ENCODE data around the gene TMEM120B. TPM values are rescaled to one million over a fixed set of nuclear protein-coding genes. Genes with fewer than 3 reads are reported as not detected.

The TMEM120B gene
- total and polyA plus RNA-seq, 2 experiments from 2014 or later: 5.5 to 9.5 TPM

DNA sequence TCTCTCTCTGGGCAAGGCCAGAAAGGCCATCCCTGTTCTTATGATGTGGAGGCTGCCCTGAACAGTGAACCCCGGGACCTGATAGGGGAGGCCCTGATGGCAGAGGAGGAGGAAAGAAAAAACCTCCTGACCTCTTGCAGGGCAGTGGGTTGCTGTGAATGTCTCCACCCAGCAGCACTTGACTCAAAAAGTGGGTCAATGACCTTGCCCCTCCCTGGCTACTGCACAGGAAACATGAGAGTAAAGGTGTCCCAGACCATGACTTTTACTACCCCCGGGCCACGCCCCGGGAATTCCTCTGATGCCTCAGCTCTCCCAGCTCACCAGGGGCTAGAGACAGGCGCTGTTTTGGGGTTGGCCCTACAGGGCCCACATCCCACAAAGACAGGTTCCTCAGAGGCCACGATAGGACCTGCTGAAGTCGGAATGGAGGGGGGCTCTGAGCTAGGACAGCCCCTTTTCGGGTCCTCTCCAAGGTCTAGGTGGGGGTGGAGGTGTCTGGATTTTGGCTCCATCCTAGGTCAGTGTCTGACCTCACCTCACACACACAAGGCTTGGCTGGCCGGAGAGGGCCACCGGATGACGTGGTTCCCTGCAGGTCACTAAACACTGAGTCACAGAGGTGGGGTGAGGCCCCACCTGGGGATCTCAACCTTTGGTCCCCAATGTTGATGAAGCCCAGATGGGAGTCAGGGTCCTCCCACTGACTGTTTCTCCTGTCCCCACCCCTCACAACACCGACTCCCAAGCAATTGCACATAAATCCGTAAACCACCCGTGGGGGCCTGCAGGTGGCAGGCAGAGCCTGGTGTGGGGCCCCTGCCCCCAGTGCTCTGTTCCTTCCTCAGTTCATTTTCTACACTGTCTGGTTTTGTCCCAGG, 79.4 kb downstream of the TMEM120B start:
- H3K27ac ChIP-seq: peak overlapping the region; percentile 99
- peak; percentile 76 for DNase-seq (ENCODE audit: low spot score)
- H3K9me2 ChIP-seq (replicated peaks; ENCODE audit: insufficient read depth): no peaks in the 10 kb centered on the region
- H4K20me1 ChIP-seq (ENCODE audit: insufficient read depth, poor library complexity, severe bottlenecking): peaks cover 9% of the 10 kb centered on the region
- peak overlapping the region; percentile 96 for H3K4me2 ChIP-seq
- H3K4me3 ChIP-seq: peak overlapping the region; percentile 72
- no peaks in the 10 kb centered on the region for H3K36me3 ChIP-seq (replicated peaks; ENCODE audit: insufficient read depth, low read depth)
- 61% methylated on average over 14 of the region's 14 CpGs for WGBS (ENCODE audit: low lambda C conversion rate, missing lambda C conversion rate)
- no peak overlapping the region for H2AFZ ChIP-seq
- H3K79me2 ChIP-seq: peaks cover 58% of the 10 kb centered on the region
- no peaks in the 10 kb centered on the region for H3K27me3 ChIP-seq
- TF ChIP-seq CTCF (IDR thresholded peaks at IDR 0.05; ENCODE audit: poor library complexity) (no peak), EZH2 (IDR thresholded peaks at IDR 0.05; ENCODE audit: borderline replicate concordance) (no peak), EZH2phosphoT487 (IDR thresholded peaks at IDR 0.05; ENCODE audit: low read depth, severe bottlenecking, unreplicated experiment) (no peak)
- no peaks in the 10 kb centered on the region for H3K9me3 ChIP-seq (ENCODE audit: low read depth)
- H3K4me1 ChIP-seq (ENCODE audit: insufficient read depth): peaks cover 25% of the 10 kb centered on the region

DNA sequence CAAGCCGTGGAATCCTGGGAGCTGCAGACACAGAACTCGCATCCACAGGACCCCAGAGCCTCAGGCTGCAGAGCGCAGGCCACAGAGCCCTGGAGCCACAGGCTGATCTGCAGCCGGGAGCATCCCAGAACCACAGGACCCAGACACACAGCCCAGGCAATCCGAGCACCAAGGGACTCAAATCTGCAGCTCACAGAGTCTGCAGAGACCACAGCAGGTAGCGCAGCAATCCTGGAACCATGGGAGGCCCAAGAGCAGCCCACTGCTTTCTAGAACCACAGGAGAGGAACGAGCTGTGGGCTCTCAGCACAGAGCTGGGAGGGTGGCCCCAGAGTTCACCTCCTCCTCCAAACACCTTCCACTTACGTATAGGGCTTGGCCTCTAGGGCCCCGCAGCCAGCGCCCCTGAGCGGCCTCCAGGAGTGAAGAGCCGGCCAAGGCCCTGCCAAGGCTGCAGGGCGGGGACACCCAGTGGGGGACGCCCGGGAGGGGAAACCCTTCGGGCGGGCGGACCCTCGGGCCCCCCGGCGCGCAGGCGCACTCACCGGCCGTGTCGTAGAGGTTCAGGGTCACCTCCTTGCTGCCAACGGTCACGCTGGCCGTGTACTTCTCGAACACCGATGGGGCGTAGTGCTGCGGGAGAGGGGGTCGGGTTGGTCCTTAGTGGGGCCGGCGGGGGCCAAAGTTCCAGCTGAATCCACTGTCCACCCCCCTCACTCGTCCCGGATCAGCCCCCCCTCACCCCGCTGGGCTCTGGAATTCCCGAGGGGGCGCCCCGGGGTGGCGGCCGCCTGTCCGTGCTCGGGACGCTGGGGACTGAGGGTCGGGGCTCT, 80.3 kb downstream of the TMEM120B start:
- Histone ChIP-seq H3K9me2 (replicated peaks; ENCODE audit: insufficient read depth) (no peaks in the 10 kb centered on the region), H4K20me1 (ENCODE audit: insufficient read depth, poor library complexity, severe bottlenecking) (peaks cover 14% of the 10 kb centered on the region), H2AFZ (peak overlapping the region; percentile 47), H3K4me3 (peak overlapping the region; percentile 72), H3K79me2 (peaks cover 62% of the 10 kb centered on the region), H3K4me1 (ENCODE audit: insufficient read depth) (peaks cover 34% of the 10 kb centered on the region), H3K27ac (peak overlapping the region; percentile 99), H3K36me3 (replicated peaks; ENCODE audit: insufficient read depth, low read depth) (no peaks in the 10 kb centered on the region), H3K9me3 (ENCODE audit: low read depth) (no peaks in the 10 kb centered on the region), H3K27me3 (no peaks in the 10 kb centered on the region), H3K4me2 (peak overlapping the region; percentile 96)
- peak; percentile 80 for DNase-seq (ENCODE audit: low spot score)
- 24% methylated on average over 25 of the region's 48 CpGs for WGBS (ENCODE audit: low lambda C conversion rate, missing lambda C conversion rate)
- TF ChIP-seq CTCF (IDR thresholded peaks at IDR 0.05; ENCODE audit: poor library complexity) (peak; percentile 8), EZH2 (IDR thresholded peaks at IDR 0.05; ENCODE audit: borderline replicate concordance) (no peak), EZH2phosphoT487 (IDR thresholded peaks at IDR 0.05; ENCODE audit: low read depth, severe bottlenecking, unreplicated experiment) (no peak)

- DNase-seq (ENCODE audit: low spot score): peak; percentile 86
- Histone ChIP-seq H3K4me1 (ENCODE audit: insufficient read depth) (peaks cover 40% of the 10 kb centered on the region), H3K79me2 (peaks cover 63% of the 10 kb centered on the region), H4K20me1 (ENCODE audit: insufficient read depth, poor library complexity, severe bottlenecking) (peaks cover 20% of the 10 kb centered on the region), H3K4me2 (peak within 1 kb of the TSS; percentile 96), H3K9me2 (replicated peaks; ENCODE audit: insufficient read depth) (no peaks in the 10 kb centered on the region), H3K27me3 (no peaks in the 10 kb centered on the region), H3K9me3 (ENCODE audit: low read depth) (no peaks in the 10 kb centered on the region), H3K27ac (peak within 1 kb of the TSS; percentile 100), H3K36me3 (replicated peaks; ENCODE audit: insufficient read depth, low read depth) (no peaks in the 10 kb centered on the region), H3K4me3 (peak within 1 kb of the TSS; percentile 72), H2AFZ (peak within 1 kb of the TSS; percentile 47)
- 3% methylated on average over 21 of the region's 36 CpGs for WGBS (ENCODE audit: low lambda C conversion rate, missing lambda C conversion rate)
- TF ChIP-seq CTCF (IDR thresholded peaks at IDR 0.05; ENCODE audit: poor library complexity): no peak
- TF ChIP-seq EZH2 (IDR thresholded peaks at IDR 0.05; ENCODE audit: borderline replicate concordance): no peak
- TF ChIP-seq EZH2phosphoT487 (IDR thresholded peaks at IDR 0.05; ENCODE audit: low read depth, severe bottlenecking, unreplicated experiment): no peak
Measured at GRCh38 chr12:121793440-121793837, 80.9 kb downstream of the TMEM120B start, which contains the start of gene RHOF. RHOF (minus strand) TSS chr12:121793688; CDS start chr12:121793633, 55 bp downstream.
